Measurements from ENCODE around the gene SEMA4C.

SEMA4C gene

DNA sequence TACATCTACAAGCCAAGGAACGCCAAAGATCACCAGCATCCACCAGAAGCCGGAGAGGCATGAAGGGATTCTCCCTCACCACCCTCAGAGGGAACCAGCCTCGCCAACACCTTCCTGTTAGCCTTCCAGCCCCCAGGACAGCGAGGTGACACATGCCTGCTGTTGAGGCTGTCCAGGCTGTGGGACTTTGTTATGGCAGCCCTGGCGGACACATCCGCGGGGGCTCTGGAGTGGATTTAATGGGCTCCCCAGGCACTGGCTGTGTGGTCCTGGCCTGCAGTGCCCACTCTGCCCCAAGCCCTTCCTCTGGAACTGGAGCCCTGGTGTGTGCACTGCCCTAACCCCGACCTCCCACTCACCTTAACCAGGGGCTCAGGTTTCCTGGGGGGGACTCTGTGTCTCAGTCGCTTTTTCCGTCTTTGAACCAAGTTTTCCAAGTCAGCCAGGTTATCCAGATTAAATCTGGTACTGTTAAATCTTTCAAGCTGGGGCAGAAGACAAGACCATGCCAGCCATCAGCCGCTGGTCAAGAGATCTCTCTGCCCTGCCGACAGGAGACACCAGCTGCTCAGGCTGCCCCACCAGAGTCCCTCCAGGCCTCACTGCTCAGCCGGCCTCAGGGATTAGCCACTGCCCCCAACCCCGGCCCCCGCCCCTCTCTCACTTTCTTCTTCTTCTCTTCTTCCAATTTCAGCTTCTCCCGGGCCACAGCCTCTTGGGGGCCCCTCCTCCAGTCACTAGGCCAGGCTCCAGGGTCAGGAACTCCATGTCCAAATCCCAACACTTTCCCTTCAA, 28.0 kb downstream of the SEMA4C start:
- TF ChIP-seq SPI1 (IDR thresholded peaks at IDR 0.05; ENCODE audit: borderline replicate concordance, low read depth) (no peak), POLR2AphosphoS5 (IDR thresholded peaks at IDR 0.05; ENCODE audit: low read depth) (no peak), GABPA (IDR thresholded peaks at IDR 0.05; ENCODE audit: low read depth) (no peak)
- TF ChIP-seq, protein P1, sequence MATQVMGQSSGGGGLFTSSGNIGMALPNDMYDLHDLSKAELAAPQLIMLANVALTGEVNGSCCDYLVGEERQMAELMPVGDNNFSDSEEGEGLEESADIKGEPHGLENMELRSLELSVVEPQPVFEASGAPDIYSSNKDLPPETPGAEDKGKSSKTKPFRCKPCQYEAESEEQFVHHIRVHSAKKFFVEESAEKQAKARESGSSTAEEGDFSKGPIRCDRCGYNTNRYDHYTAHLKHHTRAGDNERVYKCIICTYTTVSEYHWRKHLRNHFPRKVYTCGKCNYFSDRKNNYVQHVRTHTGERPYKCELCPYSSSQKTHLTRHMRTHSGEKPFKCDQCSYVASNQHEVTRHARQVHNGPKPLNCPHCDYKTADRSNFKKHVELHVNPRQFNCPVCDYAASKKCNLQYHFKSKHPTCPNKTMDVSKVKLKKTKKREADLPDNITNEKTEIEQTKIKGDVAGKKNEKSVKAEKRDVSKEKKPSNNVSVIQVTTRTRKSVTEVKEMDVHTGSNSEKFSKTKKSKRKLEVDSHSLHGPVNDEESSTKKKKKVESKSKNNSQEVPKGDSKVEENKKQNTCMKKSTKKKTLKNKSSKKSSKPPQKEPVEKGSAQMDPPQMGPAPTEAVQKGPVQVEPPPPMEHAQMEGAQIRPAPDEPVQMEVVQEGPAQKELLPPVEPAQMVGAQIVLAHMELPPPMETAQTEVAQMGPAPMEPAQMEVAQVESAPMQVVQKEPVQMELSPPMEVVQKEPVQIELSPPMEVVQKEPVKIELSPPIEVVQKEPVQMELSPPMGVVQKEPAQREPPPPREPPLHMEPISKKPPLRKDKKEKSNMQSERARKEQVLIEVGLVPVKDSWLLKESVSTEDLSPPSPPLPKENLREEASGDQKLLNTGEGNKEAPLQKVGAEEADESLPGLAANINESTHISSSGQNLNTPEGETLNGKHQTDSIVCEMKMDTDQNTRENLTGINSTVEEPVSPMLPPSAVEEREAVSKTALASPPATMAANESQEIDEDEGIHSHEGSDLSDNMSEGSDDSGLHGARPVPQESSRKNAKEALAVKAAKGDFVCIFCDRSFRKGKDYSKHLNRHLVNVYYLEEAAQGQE (IDR thresholded peaks at IDR 0.05; ENCODE audit: insufficient replicate concordance, low read depth): no peak
- TF ChIP-seq, protein P2, sequence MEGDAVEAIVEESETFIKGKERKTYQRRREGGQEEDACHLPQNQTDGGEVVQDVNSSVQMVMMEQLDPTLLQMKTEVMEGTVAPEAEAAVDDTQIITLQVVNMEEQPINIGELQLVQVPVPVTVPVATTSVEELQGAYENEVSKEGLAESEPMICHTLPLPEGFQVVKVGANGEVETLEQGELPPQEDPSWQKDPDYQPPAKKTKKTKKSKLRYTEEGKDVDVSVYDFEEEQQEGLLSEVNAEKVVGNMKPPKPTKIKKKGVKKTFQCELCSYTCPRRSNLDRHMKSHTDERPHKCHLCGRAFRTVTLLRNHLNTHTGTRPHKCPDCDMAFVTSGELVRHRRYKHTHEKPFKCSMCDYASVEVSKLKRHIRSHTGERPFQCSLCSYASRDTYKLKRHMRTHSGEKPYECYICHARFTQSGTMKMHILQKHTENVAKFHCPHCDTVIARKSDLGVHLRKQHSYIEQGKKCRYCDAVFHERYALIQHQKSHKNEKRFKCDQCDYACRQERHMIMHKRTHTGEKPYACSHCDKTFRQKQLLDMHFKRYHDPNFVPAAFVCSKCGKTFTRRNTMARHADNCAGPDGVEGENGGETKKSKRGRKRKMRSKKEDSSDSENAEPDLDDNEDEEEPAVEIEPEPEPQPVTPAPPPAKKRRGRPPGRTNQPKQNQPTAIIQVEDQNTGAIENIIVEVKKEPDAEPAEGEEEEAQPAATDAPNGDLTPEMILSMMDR (IDR thresholded peaks at IDR 0.05; ENCODE audit: insufficient read depth, low read length): no peak

DNA sequence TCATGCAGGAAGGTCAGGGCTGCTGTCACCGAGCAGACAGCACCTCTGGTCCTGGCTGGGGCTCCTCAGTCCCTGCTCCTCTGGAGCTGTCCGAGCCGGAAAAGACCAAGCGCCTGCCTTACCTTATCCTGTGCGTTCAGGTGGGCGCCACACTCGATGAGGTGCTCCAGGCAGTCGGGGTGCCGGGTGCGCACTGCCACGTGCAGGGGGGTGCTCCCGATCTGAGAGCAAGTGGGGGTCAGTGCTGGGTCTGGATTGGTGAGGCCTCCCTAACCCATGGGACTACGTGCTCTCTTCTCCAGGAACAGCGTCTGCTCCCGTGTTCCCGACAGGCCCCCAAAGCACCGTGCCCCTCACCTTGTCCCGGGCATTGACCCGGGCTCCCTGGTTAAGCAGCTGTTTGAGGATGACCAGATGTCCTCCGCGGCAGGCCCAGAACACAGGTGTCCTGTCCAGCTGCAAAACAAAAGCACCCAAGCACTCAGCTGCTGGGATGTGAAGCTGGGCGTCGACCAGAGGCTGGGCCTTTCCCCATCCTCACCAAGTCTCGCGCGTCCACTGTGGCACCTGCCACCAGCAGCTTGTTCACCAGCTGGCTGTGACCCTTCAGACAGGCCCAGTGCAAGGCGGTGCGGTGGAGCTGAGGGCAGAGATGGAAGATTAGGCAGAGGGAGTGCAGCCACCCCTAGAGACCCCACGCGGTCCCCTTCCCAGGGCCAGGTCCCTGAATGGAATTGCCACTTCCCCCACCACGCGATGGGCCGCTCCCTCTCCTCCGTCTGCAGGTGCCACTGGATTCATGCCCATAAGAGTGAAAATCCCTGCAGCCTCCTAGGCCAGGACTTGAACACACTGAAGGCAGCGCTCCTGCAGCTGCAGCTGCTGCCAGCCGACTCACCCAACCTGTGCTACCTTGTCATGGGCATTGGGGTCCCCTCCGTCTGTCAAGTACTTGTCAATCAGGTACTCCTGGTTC, 29.7 kb downstream of the SEMA4C start:
- no peak for DNase-seq (ENCODE audit: low read depth in 1 of 2, low spot score in 1 of 2)
- Histone ChIP-seq H3K4me3 (replicated peaks; ENCODE audit: insufficient read depth, low read length) (no peak overlapping the region), H3K27me3 (ENCODE audit: insufficient read depth, poor library complexity, severe bottlenecking) (no peaks in the 10 kb centered on the region), H3K27ac (replicated peaks) (peak overlapping the region; percentile 38)
- TF ChIP-seq GABPA (IDR thresholded peaks at IDR 0.05; ENCODE audit: low read depth) (no peak), SPI1 (IDR thresholded peaks at IDR 0.05; ENCODE audit: borderline replicate concordance, low read depth) (no peak), POLR2AphosphoS5 (IDR thresholded peaks at IDR 0.05; ENCODE audit: low read depth) (no peak)
- TF ChIP-seq, protein P2 (IDR thresholded peaks at IDR 0.05; ENCODE audit: insufficient read depth, low read length): no peak
- TF ChIP-seq, protein P1 (IDR thresholded peaks at IDR 0.05; ENCODE audit: insufficient replicate concordance, low read depth): no peak

More for the DNA sequence above, 28.0 kb downstream of the SEMA4C start:
- Histone ChIP-seq H3K4me3 (replicated peaks; ENCODE audit: insufficient read depth, low read length) (no peak overlapping the region), H3K27ac (replicated peaks) (no peak overlapping the region), H3K27me3 (ENCODE audit: insufficient read depth, poor library complexity, severe bottlenecking) (no peaks in the 10 kb centered on the region)
- DNase-seq (ENCODE audit: low read depth in 1 of 2, low spot score in 1 of 2): no peak

DNA sequence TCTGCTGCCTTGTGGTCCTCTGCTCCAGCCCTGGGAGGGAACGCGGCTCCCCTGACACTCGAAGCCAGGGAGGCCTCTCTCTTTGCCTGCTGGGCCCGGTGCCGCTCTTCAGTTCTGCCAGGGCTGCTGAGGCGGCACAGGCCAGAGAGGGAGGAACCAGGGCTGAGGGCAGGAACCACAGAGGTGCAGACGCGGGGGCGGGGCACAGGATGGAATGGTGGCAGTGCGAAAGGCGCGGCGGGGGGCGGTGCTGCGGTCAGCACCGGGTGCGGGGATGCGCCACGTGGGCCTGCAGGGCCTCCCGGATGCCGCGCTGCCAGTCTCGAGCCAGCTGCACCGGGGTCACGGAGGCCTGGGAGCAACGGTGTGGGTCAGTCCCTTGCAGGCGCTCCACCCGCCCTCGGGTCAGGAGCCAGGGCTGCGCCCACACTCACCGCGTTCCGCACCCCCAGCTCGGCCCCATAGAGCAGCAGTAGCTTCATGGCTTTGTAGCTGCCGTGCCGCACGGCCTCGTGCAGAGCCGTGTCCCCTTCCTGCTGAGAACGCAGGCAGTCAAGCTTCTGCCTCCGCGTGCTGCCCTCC, 30.5 kb downstream of the SEMA4C start:
- DNase-seq (ENCODE audit: low read depth in 1 of 2, low spot score in 1 of 2): peak; percentile 82 to 89
- Histone ChIP-seq H3K4me3 (replicated peaks; ENCODE audit: insufficient read depth, low read length) (peak overlapping the region; percentile 19), H3K27me3 (ENCODE audit: insufficient read depth, poor library complexity, severe bottlenecking) (no peaks in the 10 kb centered on the region), H3K27ac (replicated peaks) (peak overlapping the region; percentile 38)
- TF ChIP-seq, protein P1 (IDR thresholded peaks at IDR 0.05; ENCODE audit: insufficient replicate concordance, low read depth): no peak
- TF ChIP-seq, protein P2 (IDR thresholded peaks at IDR 0.05; ENCODE audit: insufficient read depth, low read length): no peak
- TF ChIP-seq GABPA (IDR thresholded peaks at IDR 0.05; ENCODE audit: low read depth): no peak
- TF ChIP-seq SPI1 (IDR thresholded peaks at IDR 0.05; ENCODE audit: borderline replicate concordance, low read depth): peak; percentile 12; the same call in 1 of the 2 replicates
- peak; percentile 60 for TF ChIP-seq POLR2AphosphoS5 (IDR thresholded peaks at IDR 0.05; ENCODE audit: low read depth)
